Superior temporal gyrus (tissue), 1 donor: ENCODE measurements around the gene FMOD.

ENCODE experiments used
- DNase-seq: peaks from one replicate; pipeline ENCODE4 v3.0.0-alpha.2; 2016; ENCODE audit errors: extremely low spot score

FMOD gene

DNA sequence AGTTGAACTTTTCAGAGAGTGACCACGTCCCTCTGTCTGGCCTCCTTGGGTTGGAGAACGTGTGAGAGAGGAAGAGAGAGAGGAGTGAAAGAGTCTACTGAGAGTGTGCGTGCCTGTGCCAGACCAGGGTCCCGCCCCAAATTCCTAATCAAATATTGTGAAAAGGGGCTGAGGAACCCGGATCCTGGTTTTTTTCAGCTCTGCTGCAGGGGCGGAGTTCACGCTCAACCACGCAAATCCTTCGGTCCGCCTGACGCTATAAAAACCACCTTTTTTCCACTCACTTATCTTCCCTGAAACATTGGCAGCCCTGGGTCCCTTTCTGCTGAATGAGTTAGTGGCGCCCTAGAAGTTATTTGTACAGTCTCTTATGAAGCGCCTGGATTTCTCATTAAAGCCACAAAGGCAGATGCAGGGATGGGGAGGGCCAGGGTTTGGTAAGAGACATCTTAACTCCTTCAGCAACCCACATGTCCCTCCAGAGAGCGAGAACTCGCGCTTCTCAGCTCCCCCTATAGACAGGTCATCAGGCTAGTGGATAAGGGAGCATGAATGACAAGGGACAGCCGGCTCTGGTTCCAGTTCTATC is at the start of gene FMOD:
Gene FMOD (minus strand): TSS at position 86 of the 589 bp plus-strand sequence. CDS start 2,852 bp downstream, outside the sequence.
- no peak for DNase-seq

GRCh38 chr1:203396595-203397194 is 45.8 kb upstream of the FMOD start:
- no peak for DNase-seq

- DNase-seq = no peak
Measured at GRCh38 chr1:203395751-203396150, 44.8 kb upstream of the FMOD start.

- no peak for DNase-seq
Measured at GRCh38 chr1:203390298-203390697, 39.4 kb upstream of the FMOD start.

DNA sequence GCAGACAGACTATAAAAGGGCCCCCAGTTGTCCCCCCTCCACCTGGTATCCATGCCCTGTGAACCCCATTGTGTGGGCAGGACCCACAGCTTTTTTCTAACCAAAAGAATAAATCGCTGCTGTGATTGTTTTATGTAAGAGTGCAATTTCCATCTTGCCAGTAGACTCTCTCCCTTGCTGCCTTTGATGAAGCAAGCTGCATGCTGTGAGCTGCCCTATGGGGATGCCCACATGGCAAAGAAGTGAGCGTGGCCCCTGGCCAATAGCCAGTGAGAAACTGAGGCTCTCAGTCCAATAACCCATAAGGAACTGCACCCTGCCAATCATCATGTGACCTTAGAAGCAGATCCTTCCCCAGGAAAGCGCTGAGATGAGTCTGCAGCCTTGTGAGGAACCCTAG is 37.8 kb upstream of the FMOD start:
- no peak for DNase-seq

DNA sequence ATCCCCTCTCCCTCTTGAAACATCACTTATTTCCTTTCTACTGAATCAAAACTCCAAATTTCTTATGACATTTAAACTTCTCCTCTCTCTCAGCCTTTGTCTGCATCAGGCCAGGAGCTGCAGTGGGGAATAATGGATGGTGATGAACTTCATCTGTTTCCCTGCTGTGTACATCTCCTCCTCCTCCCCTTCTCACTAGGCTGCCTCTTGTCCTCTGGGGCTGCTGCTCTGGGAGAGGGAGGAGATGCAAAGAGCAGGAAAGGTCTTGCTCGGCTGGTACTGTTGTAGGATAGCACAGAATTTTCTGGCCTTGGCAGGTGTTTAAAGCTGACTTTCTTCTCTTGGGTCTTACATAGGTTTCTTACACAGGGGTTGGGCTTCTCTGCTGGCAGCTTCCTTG is 31.1 kb upstream of the FMOD start:
- no peak for DNase-seq

GRCh38 chr1:203381151-203381751 is 30.3 kb upstream of the FMOD start:
- DNase-seq = no peak

DNA sequence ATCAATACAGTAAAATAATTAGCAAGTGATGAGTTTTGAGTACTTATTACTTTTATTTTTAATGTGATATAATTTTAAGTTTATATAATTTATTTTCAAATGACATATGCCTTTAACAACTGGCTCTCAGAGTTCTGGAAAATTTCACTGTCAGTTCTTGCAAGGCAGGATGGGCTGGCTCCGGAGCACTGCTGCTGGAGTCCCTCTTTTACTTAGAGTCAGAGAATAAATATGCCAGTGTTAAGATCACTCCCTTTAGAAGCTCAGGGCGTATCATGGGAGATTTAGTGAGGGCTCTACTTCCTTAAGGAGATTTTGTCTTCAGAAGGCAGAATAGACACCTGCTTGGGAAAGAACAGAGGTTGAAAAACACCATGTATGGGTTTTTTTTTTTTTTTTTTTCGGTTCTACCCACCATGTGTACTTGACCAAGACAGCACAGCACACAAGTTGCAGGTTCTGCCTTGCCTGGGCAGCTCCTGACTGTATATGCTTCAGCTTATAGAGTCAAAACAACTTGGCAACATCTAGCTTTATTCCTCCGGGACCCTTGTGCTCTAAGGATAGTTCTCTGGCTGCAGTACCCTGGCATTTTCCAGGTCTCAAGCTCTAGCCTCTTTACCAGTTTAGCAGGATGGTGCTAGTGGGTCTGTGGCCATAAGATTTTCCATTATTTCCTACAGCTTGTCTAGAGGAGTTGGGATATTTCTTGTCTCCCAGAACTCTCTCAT is 29.7 kb upstream of the FMOD start:
- no peak for DNase-seq

- no peak for DNase-seq
Measured at GRCh38 chr1:203379825-203380224, 28.9 kb upstream of the FMOD start.

GRCh38 chr1:203378556-203379245 is 27.8 kb upstream of the FMOD start:
- peak; percentile 57 for DNase-seq

DNA sequence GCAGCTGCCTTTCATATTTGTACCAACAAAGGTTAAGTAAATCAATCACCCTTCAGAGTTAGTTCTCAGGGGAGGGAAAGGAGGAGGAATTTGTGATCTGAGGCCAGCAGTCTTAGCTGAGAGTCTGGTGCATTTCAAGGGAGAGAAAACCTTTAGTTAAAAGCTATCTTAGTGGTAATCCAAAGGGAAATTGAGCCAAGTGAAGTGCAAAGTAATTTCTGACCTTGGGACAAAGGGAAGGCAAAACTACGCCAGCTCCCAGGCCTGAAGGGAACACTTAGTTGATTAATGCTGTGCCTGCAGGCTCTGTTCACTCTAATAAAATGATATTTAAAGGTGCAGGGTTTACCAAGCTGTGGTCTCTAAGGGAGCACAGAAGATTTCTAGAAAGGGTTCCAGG is 23.1 kb upstream of the FMOD start:
- DNase-seq = no peak

DNA sequence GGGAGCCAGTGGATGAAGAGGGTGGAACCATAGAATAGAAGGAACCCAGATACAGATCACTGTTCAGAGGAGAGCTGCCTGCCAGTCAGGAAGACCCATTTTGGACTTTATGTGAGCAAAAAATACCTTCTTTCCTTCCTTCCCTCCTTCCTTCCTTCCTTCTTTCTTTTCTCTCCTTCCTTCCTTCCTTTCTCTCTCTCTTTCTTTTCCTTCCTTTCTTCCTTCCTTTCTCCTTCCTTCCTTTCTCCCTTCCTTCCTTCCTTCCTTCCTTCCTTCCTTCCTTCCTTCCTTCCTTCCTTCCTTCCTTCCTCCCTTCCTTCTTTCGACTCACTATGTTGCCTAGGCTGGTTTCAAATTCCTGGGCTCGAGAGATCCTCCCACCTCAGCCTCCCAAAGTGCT is 22.1 kb upstream of the FMOD start:
- no peak for DNase-seq

DNA sequence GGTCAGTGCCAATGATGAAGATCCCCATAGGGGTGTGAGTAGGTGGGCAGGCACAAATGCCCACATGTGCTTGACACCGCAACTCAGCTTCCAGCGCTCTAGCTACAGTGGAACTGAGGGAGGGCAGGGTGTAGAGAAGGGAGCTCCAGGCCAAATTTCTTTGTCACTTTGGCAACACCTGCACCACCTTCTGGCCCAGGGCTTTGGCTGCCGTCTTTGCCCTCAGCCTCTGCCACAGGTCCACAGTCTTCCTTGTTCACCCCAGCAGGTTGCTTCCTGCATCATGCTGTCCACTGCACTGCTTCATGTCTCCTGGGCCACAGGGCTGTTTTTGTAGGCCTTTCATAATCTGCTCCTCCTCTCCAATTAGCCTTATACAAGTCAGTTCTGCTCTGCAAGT is 20.4 kb upstream of the FMOD start:
- DNase-seq = no peak

DNA sequence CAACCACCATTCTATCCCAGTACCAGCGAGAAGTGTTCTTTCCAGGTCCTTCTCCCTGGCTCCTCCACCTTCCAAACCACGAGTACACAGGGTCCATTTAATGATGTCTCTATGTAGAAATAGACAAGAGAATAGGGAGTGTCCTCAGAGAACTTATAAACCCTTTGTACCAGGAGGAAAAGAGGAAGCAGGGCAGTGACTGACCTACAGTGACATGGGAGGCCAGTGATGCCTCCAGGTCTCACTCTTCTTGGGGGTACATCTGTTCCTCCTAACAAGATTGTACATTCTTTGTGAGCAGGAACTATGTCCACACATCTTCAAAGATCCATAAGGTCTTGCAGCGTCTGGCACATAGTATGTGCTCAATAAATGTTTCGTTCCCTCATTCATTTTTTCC is 18.7 kb upstream of the FMOD start:
- no peak for DNase-seq

DNA sequence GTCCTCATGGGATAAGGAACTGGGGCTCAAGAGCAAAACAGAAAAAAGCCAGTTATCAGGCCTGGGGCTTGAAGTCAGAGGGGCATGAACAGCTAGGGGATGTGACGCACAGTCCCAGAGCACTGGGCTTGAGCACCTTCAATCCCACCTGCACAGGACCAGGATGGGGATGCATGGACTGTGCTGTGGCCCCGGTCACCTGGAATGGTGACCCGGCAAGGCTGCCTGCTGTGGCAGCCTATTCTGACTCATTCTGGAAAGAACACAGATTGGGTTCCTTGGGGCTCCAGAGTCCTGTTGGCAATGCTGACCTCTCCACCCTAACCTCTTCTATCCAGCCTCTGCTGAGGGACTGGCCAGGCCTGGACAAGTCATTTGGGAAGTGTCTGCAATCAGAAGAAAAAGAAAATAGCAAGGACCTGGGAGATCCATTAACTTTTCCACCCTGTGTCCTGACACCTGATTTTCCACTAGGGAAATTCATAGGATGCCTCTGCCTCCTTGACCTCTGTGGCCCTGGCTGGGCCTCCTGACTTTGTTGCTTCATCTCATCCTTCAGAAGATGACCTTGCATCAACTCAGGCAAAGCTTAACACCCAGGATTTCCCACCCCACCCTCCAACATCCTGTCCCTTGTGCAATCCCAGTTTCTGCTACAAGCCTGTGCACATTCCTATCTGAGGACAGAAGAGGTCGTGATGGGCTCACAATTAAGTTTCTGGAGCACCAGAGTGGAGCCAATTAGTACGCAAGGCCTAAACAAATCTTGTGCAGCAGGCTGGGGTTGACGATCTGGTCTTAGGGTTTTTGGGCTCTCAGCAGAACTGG is 17.9 kb upstream of the FMOD start:
- no peak for DNase-seq

GRCh38 chr1:203367057-203367456 is 16.1 kb upstream of the FMOD start:
- no peak for DNase-seq

DNA sequence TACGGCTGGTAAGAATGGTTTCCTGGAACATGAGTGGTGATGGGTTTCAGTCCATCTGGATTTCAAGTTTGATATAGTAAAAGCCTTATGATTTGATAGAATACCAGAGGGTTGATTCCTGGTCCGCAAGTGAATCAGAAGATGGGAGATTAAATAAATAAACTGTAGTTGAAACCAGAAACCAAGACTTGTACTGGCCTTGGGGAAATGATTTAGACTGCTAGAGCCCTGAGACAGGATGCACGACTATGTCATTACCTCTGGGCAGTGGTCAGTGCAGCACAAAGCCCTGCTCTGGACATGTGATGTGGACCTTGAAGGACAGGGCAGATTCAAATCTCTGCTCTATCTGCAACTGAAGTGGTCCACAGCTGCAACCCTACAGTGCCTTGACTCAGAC is 15.6 kb upstream of the FMOD start:
- no peak for DNase-seq

DNA sequence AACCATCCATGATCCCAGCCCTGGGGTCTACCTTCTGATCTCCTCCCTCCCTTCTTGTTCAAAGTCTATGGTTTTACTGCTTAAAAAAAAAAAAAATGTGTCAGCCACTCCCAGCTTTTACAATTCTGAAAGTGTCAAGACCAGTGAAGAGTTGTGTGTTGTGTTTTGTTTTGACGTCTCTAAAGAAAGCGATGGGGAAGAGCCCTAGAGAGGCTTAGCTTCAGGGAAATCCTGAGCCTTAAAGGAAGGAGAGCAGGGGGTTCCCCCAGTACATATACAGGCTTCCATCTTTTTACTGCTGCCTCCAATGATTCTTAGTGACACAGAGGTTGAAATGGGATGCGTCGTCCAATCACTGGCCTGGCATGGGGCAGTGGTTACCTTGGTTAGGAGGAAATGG is 13.9 kb upstream of the FMOD start:
- no peak for DNase-seq

DNA sequence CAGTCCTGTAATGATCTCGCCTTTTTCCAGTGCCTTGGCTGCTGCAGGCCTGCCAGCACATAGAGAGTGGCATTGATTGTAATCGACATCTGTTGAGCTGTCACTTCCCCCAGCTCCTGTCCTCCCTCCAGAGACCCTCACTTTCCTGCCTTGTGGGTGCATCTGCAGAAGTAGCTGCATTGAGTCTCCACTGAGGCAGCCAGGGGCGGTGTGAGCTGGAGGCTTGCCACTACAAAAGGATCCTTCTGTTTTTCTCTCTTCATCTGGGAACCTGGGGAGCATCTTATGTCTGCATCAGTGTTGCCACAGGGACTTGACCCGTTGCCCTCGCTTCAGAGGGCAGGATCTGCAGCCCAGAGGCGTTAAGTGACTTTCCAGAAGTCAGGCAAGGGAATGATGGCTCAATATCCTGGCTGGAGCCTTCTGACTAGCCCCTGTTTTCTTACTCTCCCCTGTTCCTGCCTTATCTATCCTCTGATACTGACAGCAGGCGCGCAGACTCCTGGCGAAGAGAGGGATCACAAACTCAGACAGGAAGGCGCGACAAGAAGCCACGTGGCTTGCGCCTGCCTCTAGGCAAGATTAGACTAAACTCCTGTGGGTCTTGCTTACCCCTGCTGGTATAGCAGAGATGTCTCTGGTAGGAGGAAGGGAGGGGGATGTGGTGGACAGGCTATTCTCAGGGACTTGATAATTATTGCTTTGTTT is 13.3 kb upstream of the FMOD start:
- no peak for DNase-seq

GRCh38 chr1:203362720-203363025 is 11.8 kb upstream of the FMOD start:
- DNase-seq = peak; percentile 22
